ENCODE results near the gene ADAMTS7.

DNA sequence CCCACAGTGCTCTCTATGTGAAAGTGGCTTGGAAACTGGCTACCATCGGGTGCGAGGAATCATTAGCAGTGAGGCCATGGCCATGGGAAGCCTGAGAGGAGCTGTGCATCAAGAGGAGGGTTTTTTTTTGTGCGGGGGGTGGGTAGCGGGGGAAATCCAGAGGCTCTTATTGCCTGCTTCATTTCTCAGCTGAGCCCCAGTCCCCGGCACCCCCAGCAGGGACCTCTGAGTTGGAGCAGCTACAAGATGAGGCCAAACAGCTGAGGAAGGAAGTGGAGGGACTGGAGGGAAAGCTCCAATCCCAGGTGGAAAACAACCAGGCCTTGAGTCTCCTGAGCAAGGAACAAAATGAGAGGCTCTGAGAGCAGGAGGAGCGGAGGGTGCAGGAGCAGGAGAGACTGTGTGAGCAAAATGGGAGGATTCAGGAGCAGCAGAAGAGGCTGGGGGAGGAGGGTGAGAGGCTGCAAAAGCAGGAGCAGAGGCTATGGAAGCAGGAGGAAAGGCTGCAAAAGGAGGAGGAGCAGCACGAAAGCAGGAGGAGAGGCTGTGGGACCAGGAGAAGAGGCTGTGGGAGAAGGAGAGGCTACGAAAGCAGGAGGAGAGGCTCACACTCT lies 76.7 kb downstream of the ADAMTS7 start:
- no peak for TF ChIP-seq ZMAT3 (CRISPR knock-in tag; conservative IDR thresholded peaks at IDR 0.05)
- TF ChIP-seq, protein P1, sequence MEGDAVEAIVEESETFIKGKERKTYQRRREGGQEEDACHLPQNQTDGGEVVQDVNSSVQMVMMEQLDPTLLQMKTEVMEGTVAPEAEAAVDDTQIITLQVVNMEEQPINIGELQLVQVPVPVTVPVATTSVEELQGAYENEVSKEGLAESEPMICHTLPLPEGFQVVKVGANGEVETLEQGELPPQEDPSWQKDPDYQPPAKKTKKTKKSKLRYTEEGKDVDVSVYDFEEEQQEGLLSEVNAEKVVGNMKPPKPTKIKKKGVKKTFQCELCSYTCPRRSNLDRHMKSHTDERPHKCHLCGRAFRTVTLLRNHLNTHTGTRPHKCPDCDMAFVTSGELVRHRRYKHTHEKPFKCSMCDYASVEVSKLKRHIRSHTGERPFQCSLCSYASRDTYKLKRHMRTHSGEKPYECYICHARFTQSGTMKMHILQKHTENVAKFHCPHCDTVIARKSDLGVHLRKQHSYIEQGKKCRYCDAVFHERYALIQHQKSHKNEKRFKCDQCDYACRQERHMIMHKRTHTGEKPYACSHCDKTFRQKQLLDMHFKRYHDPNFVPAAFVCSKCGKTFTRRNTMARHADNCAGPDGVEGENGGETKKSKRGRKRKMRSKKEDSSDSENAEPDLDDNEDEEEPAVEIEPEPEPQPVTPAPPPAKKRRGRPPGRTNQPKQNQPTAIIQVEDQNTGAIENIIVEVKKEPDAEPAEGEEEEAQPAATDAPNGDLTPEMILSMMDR (CRISPR knock-in tag; IDR thresholded peaks at IDR 0.05): no peak
- TF ChIP-seq, protein P2, sequence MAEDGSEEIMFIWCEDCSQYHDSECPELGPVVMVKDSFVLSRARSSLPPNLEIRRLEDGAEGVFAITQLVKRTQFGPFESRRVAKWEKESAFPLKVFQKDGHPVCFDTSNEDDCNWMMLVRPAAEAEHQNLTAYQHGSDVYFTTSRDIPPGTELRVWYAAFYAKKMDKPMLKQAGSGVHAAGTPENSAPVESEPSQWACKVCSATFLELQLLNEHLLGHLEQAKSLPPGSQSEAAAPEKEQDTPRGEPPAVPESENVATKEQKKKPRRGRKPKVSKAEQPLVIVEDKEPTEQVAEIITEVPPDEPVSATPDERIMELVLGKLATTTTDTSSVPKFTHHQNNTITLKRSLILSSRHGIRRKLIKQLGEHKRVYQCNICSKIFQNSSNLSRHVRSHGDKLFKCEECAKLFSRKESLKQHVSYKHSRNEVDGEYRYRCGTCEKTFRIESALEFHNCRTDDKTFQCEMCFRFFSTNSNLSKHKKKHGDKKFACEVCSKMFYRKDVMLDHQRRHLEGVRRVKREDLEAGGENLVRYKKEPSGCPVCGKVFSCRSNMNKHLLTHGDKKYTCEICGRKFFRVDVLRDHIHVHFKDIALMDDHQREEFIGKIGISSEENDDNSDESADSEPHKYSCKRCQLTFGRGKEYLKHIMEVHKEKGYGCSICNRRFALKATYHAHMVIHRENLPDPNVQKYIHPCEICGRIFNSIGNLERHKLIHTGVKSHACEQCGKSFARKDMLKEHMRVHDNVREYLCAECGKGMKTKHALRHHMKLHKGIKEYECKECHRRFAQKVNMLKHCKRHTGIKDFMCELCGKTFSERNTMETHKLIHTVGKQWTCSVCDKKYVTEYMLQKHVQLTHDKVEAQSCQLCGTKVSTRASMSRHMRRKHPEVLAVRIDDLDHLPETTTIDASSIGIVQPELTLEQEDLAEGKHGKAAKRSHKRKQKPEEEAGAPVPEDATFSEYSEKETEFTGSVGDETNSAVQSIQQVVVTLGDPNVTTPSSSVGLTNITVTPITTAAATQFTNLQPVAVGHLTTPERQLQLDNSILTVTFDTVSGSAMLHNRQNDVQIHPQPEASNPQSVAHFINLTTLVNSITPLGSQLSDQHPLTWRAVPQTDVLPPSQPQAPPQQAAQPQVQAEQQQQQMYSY (CRISPR knock-in tag; IDR thresholded peaks at IDR 0.05): no peak
- TF ChIP-seq SPEN (CRISPR knock-in tag; IDR thresholded peaks at IDR 0.05; ENCODE audit: low read depth): no peak
